Measurements from ENCODE around the gene MSANTD4. TPM values are rescaled to one million over a fixed set of nuclear protein-coding genes. Genes with fewer than 3 reads are reported as not detected.

Gene MSANTD4
- total RNA-seq, 1 donor from 2014 or later: 19.2 TPM

- no peaks in the 10 kb centered on the region for H3K27me3 ChIP-seq (ENCODE audit: control insufficient read depth, insufficient read depth, low read length)
- H3K36me3 ChIP-seq (ENCODE audit: control insufficient read depth, insufficient read depth, low read length): no peaks in the 10 kb centered on the region
- no peak for TF ChIP-seq CTCF (IDR thresholded peaks at IDR 0.05; ENCODE audit: insufficient read depth, low read length, severe bottlenecking)
- no peak for DNase-seq (ENCODE audit: low read depth)
- H3K4me3 ChIP-seq (ENCODE audit: low read depth, low read length): no peak overlapping the region
- FAIRE-seq: no peak
Observed at GRCh38 chr11:106032861-106033260, 10.8 kb upstream of the MSANTD4 start.

- FAIRE-seq: no peak
- no peak overlapping the region for H3K4me3 ChIP-seq (ENCODE audit: low read depth, low read length)
Observed at GRCh38 chr11:106031936-106032335, 9.9 kb upstream of the MSANTD4 start.

GRCh38 chr11:106031202-106031810, 9.3 kb upstream of the MSANTD4 start:
- Histone ChIP-seq H3K36me3 (ENCODE audit: control insufficient read depth, insufficient read depth, low read length) (no peaks in the 10 kb centered on the region), H3K27me3 (ENCODE audit: control insufficient read depth, insufficient read depth, low read length) (no peaks in the 10 kb centered on the region), H3K4me3 (ENCODE audit: low read depth, low read length) (no peak overlapping the region)
- DNase-seq (ENCODE audit: low read depth) (peak; percentile 95), FAIRE-seq (no peak)
- no peak for TF ChIP-seq CTCF (IDR thresholded peaks at IDR 0.05; ENCODE audit: insufficient read depth, low read length, severe bottlenecking)

More at GRCh38 chr11:106031936-106032335, 9.9 kb upstream of the MSANTD4 start:
- DNase-seq (ENCODE audit: low read depth): no peak
- no peak for TF ChIP-seq CTCF (IDR thresholded peaks at IDR 0.05; ENCODE audit: insufficient read depth, low read length, severe bottlenecking)
- H3K36me3 ChIP-seq (ENCODE audit: control insufficient read depth, insufficient read depth, low read length): no peaks in the 10 kb centered on the region
- H3K27me3 ChIP-seq (ENCODE audit: control insufficient read depth, insufficient read depth, low read length): no peaks in the 10 kb centered on the region

GRCh38 chr11:106030609-106031008, 8.6 kb upstream of the MSANTD4 start:
- DNase-seq (ENCODE audit: low read depth) (no peak), FAIRE-seq (no peak)
- no peak for TF ChIP-seq CTCF (IDR thresholded peaks at IDR 0.05; ENCODE audit: insufficient read depth, low read length, severe bottlenecking)
- Histone ChIP-seq H3K4me3 (ENCODE audit: low read depth, low read length) (no peak overlapping the region), H3K36me3 (ENCODE audit: control insufficient read depth, insufficient read depth, low read length) (no peaks in the 10 kb centered on the region), H3K27me3 (ENCODE audit: control insufficient read depth, insufficient read depth, low read length) (no peaks in the 10 kb centered on the region)

- TF ChIP-seq CTCF (IDR thresholded peaks at IDR 0.05; ENCODE audit: insufficient read depth, low read length, severe bottlenecking): no peak
- Histone ChIP-seq H3K4me3 (ENCODE audit: low read depth, low read length) (peak overlapping the region; percentile 96), H3K36me3 (ENCODE audit: control insufficient read depth, insufficient read depth, low read length) (no peaks in the 10 kb centered on the region), H3K27me3 (ENCODE audit: control insufficient read depth, insufficient read depth, low read length) (no peaks in the 10 kb centered on the region)
- DNase-seq (ENCODE audit: low read depth) (no peak), FAIRE-seq (no peak)
Observed at GRCh38 chr11:106022795-106023275, 795 bp upstream of the MSANTD4 start.
